Adrenal gland (tissue), 5 donors: Measurements from ENCODE around the gene RPL36AL.

Experiments
- POLR2A ChIP-seq, 2 donors: fragments of 450-650 bp; IDR thresholded peaks; one replicate each; pipeline ENCODE4 v1.6.1; 2017; ENCODE audit warnings: antibody characterized with exemption in 2 of 2, mild to moderate bottlenecking in 2 of 2, moderate library complexity in 1 of 2
- TF ChIP-seq, protein P1 (sequence below), 6 experiments: fragments of 450-650 bp in 4 of 6; fragments of 200-600 bp in 2 of 6; sonication (generic) in 1 of 6; IDR thresholded peaks; 1 replicate in 5 of 6; 2 replicates in 1 of 6; pipeline versions ENCODE4 v1.5.1 to v1.8.0; 2016 to 2021; ENCODE audit warnings: antibody characterized with exemption in 6 of 6, mild to moderate bottlenecking in 2 of 6, moderate library complexity in 1 of 6
- donor health status: DM: no; HTN: no; CAD: no.

- TF ChIP-seq, protein P1, sequence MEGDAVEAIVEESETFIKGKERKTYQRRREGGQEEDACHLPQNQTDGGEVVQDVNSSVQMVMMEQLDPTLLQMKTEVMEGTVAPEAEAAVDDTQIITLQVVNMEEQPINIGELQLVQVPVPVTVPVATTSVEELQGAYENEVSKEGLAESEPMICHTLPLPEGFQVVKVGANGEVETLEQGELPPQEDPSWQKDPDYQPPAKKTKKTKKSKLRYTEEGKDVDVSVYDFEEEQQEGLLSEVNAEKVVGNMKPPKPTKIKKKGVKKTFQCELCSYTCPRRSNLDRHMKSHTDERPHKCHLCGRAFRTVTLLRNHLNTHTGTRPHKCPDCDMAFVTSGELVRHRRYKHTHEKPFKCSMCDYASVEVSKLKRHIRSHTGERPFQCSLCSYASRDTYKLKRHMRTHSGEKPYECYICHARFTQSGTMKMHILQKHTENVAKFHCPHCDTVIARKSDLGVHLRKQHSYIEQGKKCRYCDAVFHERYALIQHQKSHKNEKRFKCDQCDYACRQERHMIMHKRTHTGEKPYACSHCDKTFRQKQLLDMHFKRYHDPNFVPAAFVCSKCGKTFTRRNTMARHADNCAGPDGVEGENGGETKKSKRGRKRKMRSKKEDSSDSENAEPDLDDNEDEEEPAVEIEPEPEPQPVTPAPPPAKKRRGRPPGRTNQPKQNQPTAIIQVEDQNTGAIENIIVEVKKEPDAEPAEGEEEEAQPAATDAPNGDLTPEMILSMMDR (IDR thresholded peaks at IDR 0.05) = no peak
- TF ChIP-seq POLR2A (IDR thresholded peaks at IDR 0.05) = no peak
These were observed 3.8 kb upstream of the RPL36AL start for GRCh38 chr14:49623941-49624839.
